GM10248 (cell line): ENCODE measurements around the gene CRIP2.

Experiments used
- CTCF ChIA-PET: fragments of 300-600 bp; sonication (Branson Sonifier 250); formaldehyde crosslinking; extraction: SDS; loops from one replicate; lab custom pipeline; 2021; ENCODE audit warnings: antibody characterized with exemption; lab: Yijun Ruan, JAX
- POLR2A ChIA-PET: fragments of 350-650 bp; sonication (Branson Sonifier 250); formaldehyde crosslinking; extraction: SDS; loops from one replicate; lab custom pipeline; 2020; ENCODE audit warnings: antibody characterized with exemption; lab: Yijun Ruan, JAX
- DNase-seq: peaks from one replicate; pipeline ENCODE4 v3.0.0; 2012; ENCODE audit errors: extremely low spot score
- CTCF ChIP-seq: IDR thresholded peaks from 2 replicates; pipeline ENCODE4 v1.5.1; 2012; ENCODE audit warnings: mild to moderate bottlenecking, low read depth; ENCODE audit errors: extremely low read depth, missing control alignments, control extremely low read depth

CRIP2 gene

GRCh38 chr14:105503935-105504692 is 29.5 kb downstream of the CRIP2 start:
- POLR2A ChIA-PET, result no interaction called here
- CTCF ChIA-PET, result no interaction called here
- no peak for TF ChIP-seq CTCF
- DNase-seq, result no peak

DNA sequence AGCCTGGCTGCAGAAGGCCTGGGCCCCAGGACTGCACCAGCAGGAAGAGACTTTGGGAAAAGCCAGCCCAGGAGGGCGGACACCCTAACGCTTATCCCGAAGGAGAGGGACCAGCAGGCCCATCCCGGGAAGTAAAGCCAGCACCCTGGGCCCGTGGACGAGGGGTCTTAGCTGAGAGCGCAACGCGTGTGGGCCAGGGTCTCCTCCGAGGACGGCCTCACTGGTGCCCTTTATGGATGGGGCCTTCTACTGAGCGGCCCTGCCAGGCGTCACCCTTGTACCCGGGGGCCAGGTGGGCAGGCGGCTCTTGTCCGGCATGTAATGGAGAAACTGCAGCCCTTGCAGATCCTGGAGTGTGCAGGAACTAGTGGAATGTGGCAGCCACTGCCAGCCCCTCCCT is 30.5 kb downstream of the CRIP2 start:
- ChIA-PET POLR2A (no interaction called here), CTCF (no interaction called here)
- no peak for DNase-seq
- no peak for TF ChIP-seq CTCF

DNA sequence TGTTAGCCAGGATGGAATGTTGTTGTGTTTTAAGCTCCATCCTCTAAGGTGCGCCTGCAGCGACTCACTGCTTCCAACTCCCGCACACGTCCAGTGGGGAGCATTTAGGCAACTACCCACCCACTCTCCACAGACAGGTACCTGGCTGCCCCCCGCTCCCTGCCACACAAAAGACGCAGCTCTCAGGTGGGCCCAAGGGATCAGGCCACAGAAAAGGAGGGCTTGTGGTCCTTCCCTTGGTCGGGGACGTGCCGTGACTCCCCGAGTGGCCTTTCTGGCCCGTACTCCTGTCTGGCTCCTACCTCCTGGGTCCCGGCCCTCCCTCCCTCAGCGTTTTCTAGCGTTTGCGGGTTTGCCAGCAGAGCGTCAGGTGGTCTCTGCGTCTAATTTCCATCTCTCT is 32.6 kb downstream of the CRIP2 start:
- CTCF ChIA-PET, result interaction anchor here (0.9 kb wide), 1 partner anchor 21 kb away, joined by 5 read pairs; no protein-coding TSS in a partner anchor
- TF ChIP-seq CTCF, result no peak
- no peak for DNase-seq
- POLR2A ChIA-PET, result no interaction called here

DNA sequence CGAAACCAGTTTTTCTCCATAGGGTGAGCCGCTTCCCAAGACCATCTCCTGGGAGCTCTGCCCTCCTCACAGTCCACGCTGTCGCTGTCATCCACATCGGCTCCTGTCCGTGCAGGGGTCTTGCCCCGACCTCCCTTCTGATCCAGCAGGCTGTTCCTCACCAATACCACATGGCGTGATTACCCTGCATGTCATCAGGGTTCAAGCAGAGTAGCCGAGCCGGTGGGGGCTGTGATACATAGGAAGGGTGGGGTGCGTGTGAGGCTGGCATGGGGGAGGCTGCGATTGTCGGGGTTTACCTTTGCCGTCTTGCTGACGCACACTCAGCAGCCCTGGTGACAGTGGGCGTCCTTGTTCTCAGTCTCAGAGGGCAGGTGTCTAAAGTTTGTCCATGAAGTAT is 33.4 kb downstream of the CRIP2 start:
- DNase-seq, result no peak
- no peak for TF ChIP-seq CTCF
- ChIA-PET CTCF (no interaction called here), POLR2A (no interaction called here)

DNA sequence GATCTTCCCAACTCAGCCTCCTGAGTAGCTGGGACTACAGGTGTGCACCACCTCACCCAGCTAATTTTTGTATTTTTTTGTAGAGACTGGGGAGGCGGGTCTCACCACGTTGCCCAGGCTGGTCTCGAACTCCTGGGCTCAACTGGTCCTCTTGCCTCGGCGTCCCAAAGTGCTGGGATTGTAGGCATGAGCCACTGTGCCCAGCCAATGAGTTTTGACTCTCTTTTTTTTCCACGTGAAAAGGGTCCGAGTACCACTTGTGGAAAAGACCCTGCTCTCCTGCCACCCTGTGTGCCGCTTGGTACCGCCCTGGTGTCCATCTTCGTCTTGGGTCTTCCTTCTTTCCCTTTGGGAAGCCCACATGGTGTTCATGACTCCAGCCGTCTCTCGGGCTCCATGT is 34.0 kb downstream of the CRIP2 start:
- TF ChIP-seq CTCF, result no peak
- DNase-seq, result no peak
- CTCF ChIA-PET, result no interaction called here
- POLR2A ChIA-PET, result no interaction called here

DNA sequence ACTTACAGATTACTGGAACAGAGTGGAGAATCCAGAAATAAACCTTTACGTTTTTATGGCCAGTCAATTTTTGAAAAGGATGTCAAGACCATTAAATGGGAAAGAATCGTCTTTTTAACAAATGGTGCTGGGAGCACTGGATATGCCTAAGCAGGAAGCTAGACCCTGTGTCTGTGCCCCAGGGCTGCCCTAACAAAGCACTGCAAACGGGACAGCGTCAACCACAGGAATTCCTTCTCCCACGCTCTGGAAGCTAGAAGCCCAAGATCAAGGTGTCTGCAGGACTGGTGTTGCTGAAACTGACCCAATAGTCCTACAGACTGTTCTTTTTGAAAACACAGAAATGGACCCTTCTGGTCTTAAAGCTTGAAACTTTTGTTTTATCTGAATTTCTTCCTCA is 42.5 kb downstream of the CRIP2 start:
- TF ChIP-seq CTCF, result no peak
- DNase-seq, result no peak
- ChIA-PET POLR2A (no interaction called here), CTCF (interaction anchor here (0.8 to 2.6 kb wide), 3 partner anchors 9 to 901 kb away, joined by 3 to 12 read pairs (median 4); no protein-coding TSS in a partner anchor)
